Astrocyte of the spinal cord (primary cell): ENCODE results near the gene ARHGAP6.

ENCODE experiments used
- DNase-seq: peaks from one replicate; pipeline ENCODE4 v3.0.0; 2011; ENCODE audit warnings: low read depth, low spot score
- H3K4me3 ChIP-seq: 2 replicates; pipeline ENCODE4 v1.5.1; 2011; ENCODE audit warnings: low read depth, mild to moderate bottlenecking, low read length, moderate library complexity
- in situ Hi-C: cut with HindIII; loops from 2 replicates; pipeline ENCODE4 v1.10.0; 2017; ENCODE audit warnings: low sequenced_read_pairs
- TF ChIP-seq, protein P1 (sequence below): IDR thresholded peaks from 2 replicates; pipeline ENCODE4 v1.5.1; 2012; ENCODE audit warnings: low read depth, mild to moderate bottlenecking, low read length, inconsistent platforms

Gene ARHGAP6

DNA sequence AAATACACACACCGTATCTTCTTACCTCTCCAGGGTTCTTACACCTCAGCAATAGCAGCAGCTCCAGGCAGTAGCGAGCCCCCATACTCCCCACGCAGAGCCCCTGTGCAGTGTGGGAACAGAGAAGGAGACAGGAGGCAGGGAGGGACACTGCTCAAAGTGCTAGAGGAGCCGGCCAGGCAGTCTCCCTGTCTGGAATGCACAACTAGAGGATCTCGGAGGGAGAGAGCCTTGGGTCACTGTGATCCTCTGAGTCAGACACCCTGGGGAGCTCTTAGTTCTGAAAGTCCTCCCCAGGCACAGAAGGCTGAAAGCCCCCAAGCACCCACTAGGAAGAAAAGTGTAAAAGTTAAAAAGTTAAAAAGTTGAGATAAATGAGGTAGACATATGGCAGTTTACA, 356.5 kb downstream of the ARHGAP6 start:
- DNase-seq, result no peak
- no peak overlapping the region for H3K4me3 ChIP-seq
- in situ Hi-C loops, result no loop called here
- TF ChIP-seq, protein P1, sequence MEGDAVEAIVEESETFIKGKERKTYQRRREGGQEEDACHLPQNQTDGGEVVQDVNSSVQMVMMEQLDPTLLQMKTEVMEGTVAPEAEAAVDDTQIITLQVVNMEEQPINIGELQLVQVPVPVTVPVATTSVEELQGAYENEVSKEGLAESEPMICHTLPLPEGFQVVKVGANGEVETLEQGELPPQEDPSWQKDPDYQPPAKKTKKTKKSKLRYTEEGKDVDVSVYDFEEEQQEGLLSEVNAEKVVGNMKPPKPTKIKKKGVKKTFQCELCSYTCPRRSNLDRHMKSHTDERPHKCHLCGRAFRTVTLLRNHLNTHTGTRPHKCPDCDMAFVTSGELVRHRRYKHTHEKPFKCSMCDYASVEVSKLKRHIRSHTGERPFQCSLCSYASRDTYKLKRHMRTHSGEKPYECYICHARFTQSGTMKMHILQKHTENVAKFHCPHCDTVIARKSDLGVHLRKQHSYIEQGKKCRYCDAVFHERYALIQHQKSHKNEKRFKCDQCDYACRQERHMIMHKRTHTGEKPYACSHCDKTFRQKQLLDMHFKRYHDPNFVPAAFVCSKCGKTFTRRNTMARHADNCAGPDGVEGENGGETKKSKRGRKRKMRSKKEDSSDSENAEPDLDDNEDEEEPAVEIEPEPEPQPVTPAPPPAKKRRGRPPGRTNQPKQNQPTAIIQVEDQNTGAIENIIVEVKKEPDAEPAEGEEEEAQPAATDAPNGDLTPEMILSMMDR, result no peak

DNA sequence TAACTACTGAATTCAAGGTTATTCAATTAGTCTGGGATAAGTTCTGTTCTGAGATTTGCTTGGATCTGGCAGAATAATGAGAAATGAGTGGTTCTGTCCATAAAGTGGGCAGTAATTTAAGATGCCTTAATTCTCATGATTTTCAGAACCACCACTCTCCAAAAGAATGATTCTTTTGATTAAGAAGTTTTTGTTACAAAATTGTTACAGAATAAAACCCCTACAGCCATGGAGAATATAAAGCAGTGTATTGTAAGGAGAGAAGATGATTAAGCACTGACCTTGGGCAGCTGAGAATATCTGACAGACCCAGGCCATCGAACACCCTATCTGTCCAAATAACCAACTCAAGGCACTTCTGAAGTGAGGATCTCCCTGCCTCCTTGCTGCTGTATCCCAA, 360.1 kb downstream of the ARHGAP6 start:
- DNase-seq, result no peak
- in situ Hi-C loops, result no loop called here
- TF ChIP-seq, protein P1, result no peak
- no peak overlapping the region for H3K4me3 ChIP-seq

DNA sequence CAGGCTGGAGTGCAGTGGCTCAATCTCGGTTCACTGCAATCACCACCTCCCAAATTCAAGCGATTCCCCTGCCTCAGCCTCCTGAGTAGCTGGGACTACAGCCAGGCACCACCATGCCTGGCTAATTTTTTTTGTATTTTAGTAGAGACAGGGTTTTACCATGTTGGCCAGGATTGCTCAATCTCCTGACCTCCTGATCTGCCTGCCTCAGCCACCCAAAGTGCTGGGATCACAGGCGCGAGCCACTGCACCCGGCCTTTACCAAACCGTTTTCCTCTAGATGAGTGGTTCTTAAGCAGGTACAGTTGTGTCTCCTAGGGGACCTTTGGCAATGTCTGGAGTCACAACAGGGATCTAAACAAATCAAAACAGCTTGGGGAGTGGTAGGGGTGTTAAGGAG, 360.9 kb downstream of the ARHGAP6 start:
- in situ Hi-C loops, result no loop called here
- TF ChIP-seq, protein P1, result no peak

DNA sequence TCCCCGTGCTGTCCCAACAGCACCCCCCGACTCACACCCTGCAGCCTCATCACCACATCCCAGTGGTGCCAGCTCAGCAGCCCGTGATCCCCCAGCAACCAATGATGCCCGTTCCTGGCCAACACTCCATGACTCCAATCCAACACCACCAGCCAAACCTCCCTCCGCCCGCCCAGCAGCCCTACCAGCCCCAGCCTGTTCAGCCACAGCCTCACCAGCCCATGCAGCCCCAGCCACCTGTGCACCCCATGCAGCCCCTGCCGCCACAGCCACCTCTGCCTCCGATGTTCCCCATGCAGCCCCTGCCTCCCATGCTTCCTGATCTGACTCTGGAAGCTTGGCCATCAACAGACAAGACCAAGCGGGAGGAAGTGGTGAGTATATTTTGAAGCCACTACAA, 367.1 kb downstream of the ARHGAP6 start:
- in situ Hi-C loops, result no loop called here
- no peak overlapping the region for H3K4me3 ChIP-seq
- TF ChIP-seq, protein P1, result no peak
- no peak for DNase-seq

More for the DNA sequence above, 360.9 kb downstream of the ARHGAP6 start:
- no peak overlapping the region for H3K4me3 ChIP-seq
- no peak for DNase-seq

DNA sequence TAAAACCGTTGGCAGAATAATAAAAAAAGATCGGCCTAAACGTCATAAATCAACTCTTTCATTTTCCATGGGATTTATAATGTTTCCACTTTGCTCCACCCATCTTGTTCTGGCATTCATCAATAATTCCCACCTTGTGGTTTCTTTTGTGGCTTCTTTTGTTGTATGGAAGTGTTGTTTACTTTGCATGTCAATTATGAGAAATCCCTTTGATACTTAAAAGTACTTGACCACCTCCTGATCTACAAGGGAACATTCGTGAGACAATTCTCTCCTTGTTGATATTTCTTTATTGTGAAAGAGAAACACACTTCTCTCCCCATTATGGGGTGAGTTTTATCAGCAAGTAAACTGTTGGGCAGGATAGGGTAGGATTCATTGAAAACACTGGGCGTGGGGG, 369.7 kb downstream of the ARHGAP6 start:
- in situ Hi-C loops, result no loop called here
- TF ChIP-seq, protein P1, result no peak
- H3K4me3 ChIP-seq, result no peak overlapping the region
- DNase-seq, result no peak

DNA sequence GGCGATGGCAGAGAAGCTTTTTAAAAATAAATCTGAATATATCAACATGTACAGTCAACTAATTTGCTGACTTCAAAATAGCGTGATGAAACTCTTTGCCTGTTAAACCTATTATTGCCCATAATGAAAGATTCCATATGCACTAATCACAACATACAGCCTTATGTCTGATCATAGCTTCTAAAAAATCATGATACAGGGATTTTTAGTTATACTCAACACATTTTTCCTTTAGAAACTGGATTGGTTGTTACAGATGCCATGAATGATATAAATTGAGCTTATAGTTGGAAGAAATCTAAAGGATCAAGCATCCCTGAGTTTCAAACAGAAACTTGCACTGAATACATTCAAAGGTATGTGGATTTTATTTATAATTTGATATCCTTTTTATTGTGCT, 372.6 kb downstream of the ARHGAP6 start, which contains the start of gene AMELX:
Gene AMELX, plus strand, starts transcription at position 301 of the 400 bp plus-strand sequence. CDS start 1,376 bp downstream, outside the sequence.
- no peak for DNase-seq
- no peak within 1 kb of the TSS for H3K4me3 ChIP-seq
- in situ Hi-C loops, result no loop called here
- TF ChIP-seq, protein P1, result no peak

DNA sequence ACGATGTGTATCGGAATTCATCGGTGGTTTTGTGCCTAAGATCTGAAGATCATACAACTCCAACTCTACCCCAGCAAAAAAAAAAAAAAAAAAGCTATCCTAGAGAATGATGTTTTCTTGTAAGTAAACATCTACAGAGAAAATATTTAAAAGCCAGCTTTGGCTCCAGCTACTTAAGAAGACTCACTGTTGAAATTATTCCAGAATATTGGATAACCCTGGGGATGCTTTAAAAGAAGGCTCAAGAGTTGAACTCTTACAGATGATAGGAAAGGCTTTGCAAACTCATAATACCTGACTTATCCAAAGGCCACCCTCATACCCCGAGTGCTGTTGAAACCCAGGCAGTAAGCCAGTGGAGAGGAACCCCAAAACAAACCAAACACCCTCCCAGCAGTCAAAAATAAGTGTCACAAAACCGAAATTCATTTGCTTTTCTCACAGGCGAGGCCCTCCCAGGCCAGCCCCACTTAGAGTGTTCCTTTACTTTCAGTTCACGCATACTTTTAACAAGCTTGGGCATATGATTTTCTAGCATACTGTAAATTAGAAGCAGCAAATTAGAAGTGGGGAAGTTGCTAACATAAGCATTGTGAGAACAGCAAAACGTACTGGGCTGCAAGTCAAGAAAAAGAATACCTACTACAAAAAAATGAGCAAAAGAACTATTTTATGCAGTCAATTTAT, 375.2 kb downstream of the ARHGAP6 start:
- TF ChIP-seq, protein P1, result no peak
- no peak overlapping the region for H3K4me3 ChIP-seq
- no peak for DNase-seq
- in situ Hi-C loops, result no loop called here
